ENCODE data around the gene STX8. TPM values are rescaled to one million over a fixed set of nuclear protein-coding genes. Genes with fewer than 3 reads are reported as not detected.
"Not testable (repeated sequence)": the region's sequence is repeated elsewhere in the genome, so short reads cannot be mapped to it uniquely, and the experiment has no call there.

The STX8 gene
- total RNA-seq, 2 experiments from 2014 or later = 59.6 to 71.5 TPM

- Mint-ChIP-seq H3K27ac (no peak overlapping the region), H3K4me3 (no peak overlapping the region), H3K27me3 (no peaks in the 10 kb centered on the region), H3K36me3 (ENCODE audit: low read depth) (no peaks in the 10 kb centered on the region), H3K4me1 (ENCODE audit: low read depth) (peaks cover 15% of the 10 kb centered on the region), H3K9me3 (no peaks in the 10 kb centered on the region)
- no peak for TF ChIP-seq CTCF (IDR thresholded peaks at IDR 0.05)
- intact Hi-C loops (cut with micrococcal nuclease) = no loop called here
- CTCF ChIA-PET = interaction anchor here (0.6 kb wide), 1 partner anchor 68 kb away, joined by 3 read pairs; no protein-coding TSS in a partner anchor
- no peak for ATAC-seq
- no peak for DNase-seq
- POLR2A ChIA-PET = no interaction called here
These were observed 214.2 kb downstream of the STX8 start for GRCh38 chr17:9361188-9361955.

GRCh38 chr17:9360677-9361081 lies 214.9 kb downstream of the STX8 start:
- no peak overlapping the region for H3K4me3 Mint-ChIP-seq
- CTCF ChIA-PET = no interaction called here
- no peaks in the 10 kb centered on the region for H3K27me3 Mint-ChIP-seq
- no peaks in the 10 kb centered on the region for H3K9me3 Mint-ChIP-seq
- ATAC-seq (no peak), DNase-seq (no peak)
- peaks cover 15% of the 10 kb centered on the region for H3K4me1 Mint-ChIP-seq (ENCODE audit: low read depth)
- no peak for TF ChIP-seq CTCF (IDR thresholded peaks at IDR 0.05)
- no peaks in the 10 kb centered on the region for H3K36me3 Mint-ChIP-seq (ENCODE audit: low read depth)
- intact Hi-C loops (cut with micrococcal nuclease) = no loop called here
- no peak overlapping the region for H3K27ac Mint-ChIP-seq
- POLR2A ChIA-PET = no interaction called here

GRCh38 chr17:9356488-9356911 lies 219.1 kb downstream of the STX8 start:
- ChIA-PET CTCF (no interaction called here), POLR2A (no interaction called here)
- TF ChIP-seq CTCF (IDR thresholded peaks at IDR 0.05) = no peak
- H3K4me1 Mint-ChIP-seq (ENCODE audit: low read depth) = no peaks in the 10 kb centered on the region
- intact Hi-C loops (cut with micrococcal nuclease) = no loop called here
- H3K4me3 Mint-ChIP-seq = no peak overlapping the region
- DNase-seq = no peak
- no peak overlapping the region for H3K27ac Mint-ChIP-seq
- H3K27me3 Mint-ChIP-seq = no peaks in the 10 kb centered on the region
- ATAC-seq = no peak
- peaks cover 2% of the 10 kb centered on the region for H3K36me3 Mint-ChIP-seq (ENCODE audit: low read depth)
- H3K9me3 Mint-ChIP-seq = no peaks in the 10 kb centered on the region

- DNase-seq (no peak), ATAC-seq (no peak)
- H3K27me3 Mint-ChIP-seq = no peaks in the 10 kb centered on the region
- no peaks in the 10 kb centered on the region for H3K9me3 Mint-ChIP-seq
- H3K4me3 Mint-ChIP-seq = no peak overlapping the region
- TF ChIP-seq CTCF (IDR thresholded peaks at IDR 0.05) = no peak
- H3K4me1 Mint-ChIP-seq (ENCODE audit: low read depth) = no peaks in the 10 kb centered on the region
- POLR2A ChIA-PET = interaction anchor here (0.8 kb wide), 1 partner anchor 8 kb away, joined by 3 read pairs; no protein-coding TSS in a partner anchor
- peaks cover 4% of the 10 kb centered on the region for H3K36me3 Mint-ChIP-seq (ENCODE audit: low read depth)
- CTCF ChIA-PET = no interaction called here
- intact Hi-C loops (cut with micrococcal nuclease) = no loop called here
- H3K27ac Mint-ChIP-seq = no peak overlapping the region
These were observed 219.8 kb downstream of the STX8 start for GRCh38 chr17:9355846-9356245.

- POLR2A ChIA-PET = interaction anchor here (0.8 kb wide), 1 partner anchor 9 kb away, joined by 3 read pairs; no protein-coding TSS in a partner anchor
- H3K36me3 Mint-ChIP-seq (ENCODE audit: low read depth); ATAC-seq; intact Hi-C loops (cut with micrococcal nuclease); H3K27me3 Mint-ChIP-seq; CTCF ChIA-PET; H3K9me3 Mint-ChIP-seq; H3K4me3 Mint-ChIP-seq; DNase-seq; H3K4me1 Mint-ChIP-seq (ENCODE audit: low read depth); H3K27ac Mint-ChIP-seq: not testable (repeated sequence)
These were observed 220.4 kb downstream of the STX8 start for GRCh38 chr17:9355231-9355630.

Measured in activated CD8-positive, alpha-beta T cell treated with anti-CD3 and anti-CD28 coated beads for 36 hours (primary cell).